GM23338 (cell line): ENCODE results near the gene DHX30. TPM values are rescaled to one million over a fixed set of nuclear protein-coding genes. Genes with fewer than 3 reads are reported as not detected.

Source experiments
- CREB1 ChIP-seq: fragments of 250-450 bp; sonication (Bioruptor Pico); IDR thresholded peaks from 2 replicates; pipeline ENCODE4 v1.5.0; 2020; ENCODE audit warnings: low read depth, mild to moderate bottlenecking, moderate library complexity
- EZH2 ChIP-seq: fragments of 200-600 bp; sonication (generic); IDR thresholded peaks from one replicate; pipeline ENCODE4 v1.8.0; 2017; ENCODE audit warnings: antibody characterized with exemption, mild to moderate bottlenecking, low read depth; ENCODE audit not compliant: unreplicated experiment
- EZH2phosphoT487 ChIP-seq: fragments of 200-600 bp; sonication (generic); IDR thresholded peaks from one replicate; pipeline ENCODE4 v1.8.1; 2018; ENCODE audit warnings: antibody characterized with exemption; ENCODE audit not compliant: unreplicated experiment
- JUNB ChIP-seq: IDR thresholded peaks from one replicate; pipeline ENCODE4 v1.6.1; 2016; ENCODE audit warnings: antibody characterized with exemption; ENCODE audit not compliant: unreplicated experiment
- POLR2AphosphoS5 ChIP-seq: IDR thresholded peaks from 2 replicates; pipeline ENCODE4 v1.6.1; 2016; ENCODE audit warnings: antibody characterized with exemption, low read depth
- ZNF114 ChIP-seq: fragments of 250-450 bp; sonication (Bioruptor Pico); IDR thresholded peaks from 2 replicates; pipeline ENCODE4 v1.5.0; 2020; ENCODE audit warnings: mild to moderate bottlenecking, moderate library complexity
- ZNF331 ChIP-seq: fragments of 250-450 bp; sonication (Bioruptor Pico); IDR thresholded peaks from 2 replicates; pipeline ENCODE4 v1.5.0; 2020; ENCODE audit warnings: low read depth, mild to moderate bottlenecking, moderate library complexity
- polyA plus RNA-seq: library from polyadenylated mRNA; unstranded; fragments of >200 nt; fragmentation: Nextera tagmentation; extraction: Ambion mirVana; gene quantifications from 2 replicates; pipeline ENCODE4 v1.2.1, GENCODE V29; 2016
- total RNA-seq: library from RNA; depleted of rRNA; stranded (reverse); fragments of >200 nt; shearing (Covaris generic); gene quantifications from 2 replicates; pipeline ENCODE4 v1.2.3, GENCODE V29; 2014
- TF ChIP-seq, protein P1 (sequence below): fragments of 250-450 bp; sonication (Bioruptor Pico); IDR thresholded peaks from 2 replicates; pipeline ENCODE4 v1.5.0; 2020; ENCODE audit warnings: mild to moderate bottlenecking, moderate library complexity
- TF ChIP-seq, protein P2 (sequence below): IDR thresholded peaks from one replicate; pipeline ENCODE4 v1.6.1; 2018; ENCODE audit warnings: antibody characterized with exemption; ENCODE audit not compliant: unreplicated experiment
- TF ChIP-seq, protein P3 (sequence below): IDR thresholded peaks from 2 replicates; pipeline ENCODE4 v1.6.1; 2016; ENCODE audit warnings: antibody characterized with exemption
- TF ChIP-seq, protein P4 (sequence below), 2 experiments: fragments of 200-600 bp in 1 of 2; sonication (generic) in 1 of 2; conservative IDR thresholded peaks; 2 replicates each; pipeline versions ENCODE4 v1.5.1 to v1.6.1; 2016 to 2017; ENCODE audit warnings: antibody characterized with exemption in 2 of 2, low read depth in 2 of 2, mild to moderate bottlenecking in 2 of 2, moderate library complexity in 1 of 2

DHX30 gene
- total and polyA plus RNA-seq, 2 experiments from 2014 or later = 47.5 to 125 TPM

DNA sequence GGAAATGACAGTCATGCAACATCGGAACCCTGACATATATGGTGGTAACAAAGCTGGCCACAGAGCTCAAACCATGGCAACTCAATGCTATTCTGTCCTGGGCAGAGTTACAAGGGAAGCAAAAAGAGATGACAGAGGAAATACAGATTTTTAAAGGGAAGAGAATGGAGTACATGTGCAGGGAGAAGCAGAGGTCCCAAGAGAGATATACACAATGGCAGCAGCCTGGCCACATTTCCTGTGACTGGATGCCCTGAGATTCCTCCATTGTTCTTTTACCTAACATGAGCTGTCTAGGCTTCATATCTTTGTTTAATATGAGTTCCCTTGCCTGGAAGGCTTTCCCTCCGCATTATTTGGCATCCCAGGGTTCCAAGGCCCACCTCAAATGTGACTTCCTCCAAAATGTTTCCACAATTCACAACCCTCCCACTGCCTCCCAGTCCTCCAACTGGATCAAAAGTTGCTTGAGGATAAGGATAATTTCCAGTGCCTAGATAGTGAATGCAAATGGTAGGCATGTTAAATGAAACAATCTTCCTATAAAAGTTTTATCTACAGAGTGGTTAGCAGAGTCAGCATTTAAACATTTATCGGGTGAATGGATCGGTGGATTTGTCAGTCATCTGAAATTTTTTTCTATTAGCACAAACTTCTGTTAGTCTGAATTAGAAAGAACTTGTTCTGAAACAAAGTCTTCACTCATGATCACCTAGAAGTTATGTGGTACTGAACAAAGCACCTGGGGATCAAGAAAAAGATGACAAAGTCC is 86.2 kb downstream of the DHX30 start (continued):
- TF ChIP-seq, protein P1, sequence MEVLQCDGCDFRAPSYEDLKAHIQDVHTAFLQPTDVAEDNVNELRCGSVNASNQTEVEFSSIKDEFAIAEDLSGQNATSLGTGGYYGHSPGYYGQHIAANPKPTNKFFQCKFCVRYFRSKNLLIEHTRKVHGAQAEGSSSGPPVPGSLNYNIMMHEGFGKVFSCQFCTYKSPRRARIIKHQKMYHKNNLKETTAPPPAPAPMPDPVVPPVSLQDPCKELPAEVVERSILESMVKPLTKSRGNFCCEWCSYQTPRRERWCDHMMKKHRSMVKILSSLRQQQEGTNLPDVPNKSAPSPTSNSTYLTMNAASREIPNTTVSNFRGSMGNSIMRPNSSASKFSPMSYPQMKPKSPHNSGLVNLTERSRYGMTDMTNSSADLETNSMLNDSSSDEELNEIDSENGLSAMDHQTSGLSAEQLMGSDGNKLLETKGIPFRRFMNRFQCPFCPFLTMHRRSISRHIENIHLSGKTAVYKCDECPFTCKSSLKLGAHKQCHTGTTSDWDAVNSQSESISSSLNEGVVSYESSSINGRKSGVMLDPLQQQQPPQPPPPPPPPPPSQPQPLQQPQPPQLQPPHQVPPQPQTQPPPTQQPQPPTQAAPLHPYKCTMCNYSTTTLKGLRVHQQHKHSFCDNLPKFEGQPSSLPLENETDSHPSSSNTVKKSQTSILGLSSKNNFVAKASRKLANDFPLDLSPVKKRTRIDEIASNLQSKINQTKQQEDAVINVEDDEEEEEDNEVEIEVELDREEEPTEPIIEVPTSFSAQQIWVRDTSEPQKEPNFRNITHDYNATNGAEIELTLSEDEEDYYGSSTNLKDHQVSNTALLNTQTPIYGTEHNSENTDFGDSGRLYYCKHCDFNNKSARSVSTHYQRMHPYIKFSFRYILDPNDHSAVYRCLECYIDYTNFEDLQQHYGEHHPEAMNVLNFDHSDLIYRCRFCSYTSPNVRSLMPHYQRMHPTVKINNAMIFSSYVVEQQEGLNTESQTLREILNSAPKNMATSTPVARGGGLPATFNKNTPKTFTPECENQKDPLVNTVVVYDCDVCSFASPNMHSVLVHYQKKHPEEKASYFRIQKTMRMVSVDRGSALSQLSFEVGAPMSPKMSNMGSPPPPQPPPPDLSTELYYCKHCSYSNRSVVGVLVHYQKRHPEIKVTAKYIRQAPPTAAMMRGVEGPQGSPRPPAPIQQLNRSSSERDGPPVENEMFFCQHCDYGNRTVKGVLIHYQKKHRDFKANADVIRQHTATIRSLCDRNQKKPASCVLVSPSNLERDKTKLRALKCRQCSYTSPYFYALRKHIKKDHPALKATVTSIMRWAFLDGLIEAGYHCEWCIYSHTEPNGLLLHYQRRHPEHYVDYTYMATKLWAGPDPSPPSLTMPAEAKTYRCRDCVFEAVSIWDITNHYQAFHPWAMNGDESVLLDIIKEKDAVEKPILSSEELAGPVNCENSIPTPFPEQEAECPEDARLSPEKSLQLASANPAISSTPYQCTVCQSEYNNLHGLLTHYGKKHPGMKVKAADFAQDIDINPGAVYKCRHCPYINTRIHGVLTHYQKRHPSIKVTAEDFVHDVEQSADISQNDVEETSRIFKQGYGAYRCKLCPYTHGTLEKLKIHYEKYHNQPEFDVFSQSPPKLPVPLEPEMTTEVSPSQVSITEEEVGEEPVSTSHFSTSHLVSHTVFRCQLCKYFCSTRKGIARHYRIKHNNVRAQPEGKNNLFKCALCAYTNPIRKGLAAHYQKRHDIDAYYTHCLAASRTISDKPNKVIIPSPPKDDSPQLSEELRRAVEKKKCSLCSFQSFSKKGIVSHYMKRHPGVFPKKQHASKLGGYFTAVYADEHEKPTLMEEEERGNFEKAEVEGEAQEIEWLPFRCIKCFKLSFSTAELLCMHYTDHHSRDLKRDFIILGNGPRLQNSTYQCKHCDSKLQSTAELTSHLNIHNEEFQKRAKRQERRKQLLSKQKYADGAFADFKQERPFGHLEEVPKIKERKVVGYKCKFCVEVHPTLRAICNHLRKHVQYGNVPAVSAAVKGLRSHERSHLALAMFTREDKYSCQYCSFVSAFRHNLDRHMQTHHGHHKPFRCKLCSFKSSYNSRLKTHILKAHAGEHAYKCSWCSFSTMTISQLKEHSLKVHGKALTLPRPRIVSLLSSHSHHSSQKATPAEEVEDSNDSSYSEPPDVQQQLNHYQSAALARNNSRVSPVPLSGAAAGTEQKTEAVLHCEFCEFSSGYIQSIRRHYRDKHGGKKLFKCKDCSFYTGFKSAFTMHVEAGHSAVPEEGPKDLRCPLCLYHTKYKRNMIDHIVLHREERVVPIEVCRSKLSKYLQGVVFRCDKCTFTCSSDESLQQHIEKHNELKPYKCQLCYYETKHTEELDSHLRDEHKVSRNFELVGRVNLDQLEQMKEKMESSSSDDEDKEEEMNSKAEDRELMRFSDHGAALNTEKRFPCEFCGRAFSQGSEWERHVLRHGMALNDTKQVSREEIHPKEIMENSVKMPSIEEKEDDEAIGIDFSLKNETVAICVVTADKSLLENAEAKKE (CRISPR knock-in tag) = no peak
- TF ChIP-seq, protein P2, sequence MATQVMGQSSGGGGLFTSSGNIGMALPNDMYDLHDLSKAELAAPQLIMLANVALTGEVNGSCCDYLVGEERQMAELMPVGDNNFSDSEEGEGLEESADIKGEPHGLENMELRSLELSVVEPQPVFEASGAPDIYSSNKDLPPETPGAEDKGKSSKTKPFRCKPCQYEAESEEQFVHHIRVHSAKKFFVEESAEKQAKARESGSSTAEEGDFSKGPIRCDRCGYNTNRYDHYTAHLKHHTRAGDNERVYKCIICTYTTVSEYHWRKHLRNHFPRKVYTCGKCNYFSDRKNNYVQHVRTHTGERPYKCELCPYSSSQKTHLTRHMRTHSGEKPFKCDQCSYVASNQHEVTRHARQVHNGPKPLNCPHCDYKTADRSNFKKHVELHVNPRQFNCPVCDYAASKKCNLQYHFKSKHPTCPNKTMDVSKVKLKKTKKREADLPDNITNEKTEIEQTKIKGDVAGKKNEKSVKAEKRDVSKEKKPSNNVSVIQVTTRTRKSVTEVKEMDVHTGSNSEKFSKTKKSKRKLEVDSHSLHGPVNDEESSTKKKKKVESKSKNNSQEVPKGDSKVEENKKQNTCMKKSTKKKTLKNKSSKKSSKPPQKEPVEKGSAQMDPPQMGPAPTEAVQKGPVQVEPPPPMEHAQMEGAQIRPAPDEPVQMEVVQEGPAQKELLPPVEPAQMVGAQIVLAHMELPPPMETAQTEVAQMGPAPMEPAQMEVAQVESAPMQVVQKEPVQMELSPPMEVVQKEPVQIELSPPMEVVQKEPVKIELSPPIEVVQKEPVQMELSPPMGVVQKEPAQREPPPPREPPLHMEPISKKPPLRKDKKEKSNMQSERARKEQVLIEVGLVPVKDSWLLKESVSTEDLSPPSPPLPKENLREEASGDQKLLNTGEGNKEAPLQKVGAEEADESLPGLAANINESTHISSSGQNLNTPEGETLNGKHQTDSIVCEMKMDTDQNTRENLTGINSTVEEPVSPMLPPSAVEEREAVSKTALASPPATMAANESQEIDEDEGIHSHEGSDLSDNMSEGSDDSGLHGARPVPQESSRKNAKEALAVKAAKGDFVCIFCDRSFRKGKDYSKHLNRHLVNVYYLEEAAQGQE = no peak
- TF ChIP-seq, protein P3, sequence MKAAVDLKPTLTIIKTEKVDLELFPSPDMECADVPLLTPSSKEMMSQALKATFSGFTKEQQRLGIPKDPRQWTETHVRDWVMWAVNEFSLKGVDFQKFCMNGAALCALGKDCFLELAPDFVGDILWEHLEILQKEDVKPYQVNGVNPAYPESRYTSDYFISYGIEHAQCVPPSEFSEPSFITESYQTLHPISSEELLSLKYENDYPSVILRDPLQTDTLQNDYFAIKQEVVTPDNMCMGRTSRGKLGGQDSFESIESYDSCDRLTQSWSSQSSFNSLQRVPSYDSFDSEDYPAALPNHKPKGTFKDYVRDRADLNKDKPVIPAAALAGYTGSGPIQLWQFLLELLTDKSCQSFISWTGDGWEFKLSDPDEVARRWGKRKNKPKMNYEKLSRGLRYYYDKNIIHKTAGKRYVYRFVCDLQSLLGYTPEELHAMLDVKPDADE = no peak
- TF ChIP-seq EZH2phosphoT487 = no peak
- no peak for TF ChIP-seq POLR2AphosphoS5
- TF ChIP-seq, protein P4, sequence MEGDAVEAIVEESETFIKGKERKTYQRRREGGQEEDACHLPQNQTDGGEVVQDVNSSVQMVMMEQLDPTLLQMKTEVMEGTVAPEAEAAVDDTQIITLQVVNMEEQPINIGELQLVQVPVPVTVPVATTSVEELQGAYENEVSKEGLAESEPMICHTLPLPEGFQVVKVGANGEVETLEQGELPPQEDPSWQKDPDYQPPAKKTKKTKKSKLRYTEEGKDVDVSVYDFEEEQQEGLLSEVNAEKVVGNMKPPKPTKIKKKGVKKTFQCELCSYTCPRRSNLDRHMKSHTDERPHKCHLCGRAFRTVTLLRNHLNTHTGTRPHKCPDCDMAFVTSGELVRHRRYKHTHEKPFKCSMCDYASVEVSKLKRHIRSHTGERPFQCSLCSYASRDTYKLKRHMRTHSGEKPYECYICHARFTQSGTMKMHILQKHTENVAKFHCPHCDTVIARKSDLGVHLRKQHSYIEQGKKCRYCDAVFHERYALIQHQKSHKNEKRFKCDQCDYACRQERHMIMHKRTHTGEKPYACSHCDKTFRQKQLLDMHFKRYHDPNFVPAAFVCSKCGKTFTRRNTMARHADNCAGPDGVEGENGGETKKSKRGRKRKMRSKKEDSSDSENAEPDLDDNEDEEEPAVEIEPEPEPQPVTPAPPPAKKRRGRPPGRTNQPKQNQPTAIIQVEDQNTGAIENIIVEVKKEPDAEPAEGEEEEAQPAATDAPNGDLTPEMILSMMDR (conservative IDR thresholded peaks at IDR 0.05; ENCODE audit: low read depth in 2 of 2) = no peak
- no peak for TF ChIP-seq EZH2
- no peak for TF ChIP-seq ZNF331 (CRISPR knock-in tag)
- TF ChIP-seq ZNF114 (CRISPR knock-in tag) = no peak
- no peak for TF ChIP-seq JUNB
- no peak for TF ChIP-seq CREB1 (CRISPR knock-in tag)
